Spleen (tissue), 11 donors: ENCODE data around the gene METTL4. TPM values are rescaled to one million over a fixed set of nuclear protein-coding genes. Genes with fewer than 3 reads are reported as not detected.

Experiments
- DNase-seq: peaks from one replicate; pipeline ENCODE4 v3.0.0-alpha.2; 2020
- H3K27ac ChIP-seq, 8 donors: fragments of 200-600 bp; sonication (generic) in 7 of 8; 1 replicate in 4 of 8; 2 replicates in 4 of 8; pipeline versions ENCODE4 v1.5.0 to v1.8.0; 2016 to 2021; ENCODE audit warnings: inconsistent platforms in 4 of 8, mild to moderate bottlenecking in 4 of 8, moderate library complexity in 1 of 8
- H3K27me3 ChIP-seq, 7 donors: fragments of 200-600 bp; sonication (generic) in 6 of 7; replicated peaks in 1 of 7; 1 replicate in 4 of 7; 2 replicates in 3 of 7; pipeline versions ENCODE4 v1.5.0 to v1.8.0; 2016 to 2021; ENCODE audit warnings: inconsistent platforms in 3 of 7, mild to moderate bottlenecking in 1 of 7
- H3K36me3 ChIP-seq, 6 donors: fragments of 200-600 bp; sonication (generic) in 5 of 6; 1 replicate in 4 of 6; 2 replicates in 2 of 6; pipeline versions ENCODE4 v1.5.0 to v1.8.0; 2016 to 2021; ENCODE audit warnings: inconsistent platforms in 2 of 6
- H3K4me1 ChIP-seq, 6 donors: fragments of 200-600 bp; sonication (generic) in 5 of 6; 1 replicate in 3 of 6; 2 replicates in 3 of 6; pipeline versions ENCODE4 v1.5.0 to v1.8.0; 2016 to 2021; ENCODE audit warnings: inconsistent platforms in 3 of 6
- H3K4me3 ChIP-seq, 8 donors: fragments of 200-600 bp; sonication (generic) in 7 of 8; 1 replicate in 4 of 8; 2 replicates in 4 of 8; pipeline versions ENCODE4 v1.5.0 to v1.8.0; 2016 to 2021; ENCODE audit warnings: inconsistent platforms in 4 of 8, mild to moderate bottlenecking in 4 of 8, moderate library complexity in 2 of 8
- H3K9me3 ChIP-seq, 8 donors: fragments of 200-600 bp; sonication (generic) in 7 of 8; 1 replicate in 4 of 8; 2 replicates in 4 of 8; pipeline versions ENCODE4 v1.5.0 to v1.8.0; 2016 to 2021; ENCODE audit warnings: inconsistent platforms in 4 of 8
- POLR2A ChIP-seq, 3 donors: fragments of 450-650 bp; IDR thresholded peaks; one replicate each; pipeline ENCODE4 v1.5.1; 2017; ENCODE audit warnings: antibody characterized with exemption in 3 of 3, mild to moderate bottlenecking in 1 of 3
- POLR2AphosphoS5 ChIP-seq, 3 donors: sonication (generic); formaldehyde crosslinking; IDR thresholded peaks; one replicate each; pipeline ENCODE4 v1.5.1; 2017; ENCODE audit warnings: antibody characterized with exemption in 3 of 3
- WGBS, 5 donors: extraction: QIAGEN DNeasy Blood & Tissue Kit in 3 of 5; methylation state at CpG; one replicate each; pipeline versions ENCODE4 v1.1.5 to v1.1.7; 2013 to 2018; 5-methylcytosine and 5-hydroxymethylcytosine counted together
- intact Hi-C: fragments of 100-400 bp; cut with DNase I; formaldehyde crosslinking; loops from one replicate; pipeline ENCODE4 v1.15.0; 2023; ENCODE audit warnings: low total_unique reads
- polyA plus RNA-seq, 3 donors: library from polyadenylated mRNA; stranded (reverse); fragments of 200-250 nt; gene quantifications; one replicate each; pipeline ENCODE4 v1.2.1, GENCODE V29; 2013
- total RNA-seq, 7 donors: library from RNA; depleted of rRNA in 3 of 7; stranded (reverse); fragments of >200 nt in 3 of 7; fragmentation: NEBNext Ultra II Directional in 4 of 7; extraction: Animal tissue kit (Norgen Biotek cat#: 25700) in 4 of 7; gene quantifications; one replicate each; pipeline versions ENCODE4 v1.1.0 to v1.2.1, GENCODE V29; 2016 to 2021
- TF ChIP-seq, protein P1 (sequence below), 11 experiments: fragments of 200-600 bp in 7 of 11; fragments of 450-650 bp in 4 of 11; sonication (generic) in 4 of 11; IDR thresholded peaks in 8 of 11; conservative IDR thresholded peaks in 3 of 11; 1 replicate in 7 of 11; 2 replicates in 4 of 11; pipeline versions ENCODE4 v1.4.0 to v1.8.0; 2016 to 2021; ENCODE audit warnings: antibody characterized with exemption in 11 of 11, inconsistent platforms in 4 of 11, mild to moderate bottlenecking in 1 of 11
- donor health status: healthy with polysubstance abuse.
- donor health status: DM: no; HTN: no; CAD: no; lungs with moderate emphysema.
- donor health status: DM: no; HTN: no; CAD: no.
- donor health status: Bipolar disorder and iron deficiency.
- donor health status: healthy.
- donor health status: DM: no; HTN: no; CAD: no.
- donor health status: DM: yes; HTN: yes; CAD: no.

The METTL4 gene
- total and polyA plus RNA-seq, 10 donors = 9.1 to 30.8 (median 14.9) TPM

GRCh38 chr18:2612996-2613395, 41.7 kb upstream of the METTL4 start:
- H3K36me3 ChIP-seq = peaks cover 0 to 25% (median 2%) of the 10 kb centered on the region in 6 donors
- intact Hi-C loops = no loop called here
- H3K27me3 ChIP-seq = no peaks in the 10 kb centered on the region
- WGBS, 5 donors = 94 to 100% (median 97%) methylated on average over 1 of the region's 1 CpG
- TF ChIP-seq, protein P1, sequence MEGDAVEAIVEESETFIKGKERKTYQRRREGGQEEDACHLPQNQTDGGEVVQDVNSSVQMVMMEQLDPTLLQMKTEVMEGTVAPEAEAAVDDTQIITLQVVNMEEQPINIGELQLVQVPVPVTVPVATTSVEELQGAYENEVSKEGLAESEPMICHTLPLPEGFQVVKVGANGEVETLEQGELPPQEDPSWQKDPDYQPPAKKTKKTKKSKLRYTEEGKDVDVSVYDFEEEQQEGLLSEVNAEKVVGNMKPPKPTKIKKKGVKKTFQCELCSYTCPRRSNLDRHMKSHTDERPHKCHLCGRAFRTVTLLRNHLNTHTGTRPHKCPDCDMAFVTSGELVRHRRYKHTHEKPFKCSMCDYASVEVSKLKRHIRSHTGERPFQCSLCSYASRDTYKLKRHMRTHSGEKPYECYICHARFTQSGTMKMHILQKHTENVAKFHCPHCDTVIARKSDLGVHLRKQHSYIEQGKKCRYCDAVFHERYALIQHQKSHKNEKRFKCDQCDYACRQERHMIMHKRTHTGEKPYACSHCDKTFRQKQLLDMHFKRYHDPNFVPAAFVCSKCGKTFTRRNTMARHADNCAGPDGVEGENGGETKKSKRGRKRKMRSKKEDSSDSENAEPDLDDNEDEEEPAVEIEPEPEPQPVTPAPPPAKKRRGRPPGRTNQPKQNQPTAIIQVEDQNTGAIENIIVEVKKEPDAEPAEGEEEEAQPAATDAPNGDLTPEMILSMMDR (IDR thresholded peaks at IDR 0.05 in 8 of 11, conservative IDR thresholded peaks at IDR 0.05 in 3 of 11) = no peak
- no peak for TF ChIP-seq POLR2AphosphoS5 (IDR thresholded peaks at IDR 0.05)
- TF ChIP-seq POLR2A (IDR thresholded peaks at IDR 0.05) = no peak
- H3K4me3 ChIP-seq = no peak overlapping the region
- no peak for DNase-seq
- peaks cover 0 to 9% (median 0%) of the 10 kb centered on the region in 6 donors for H3K4me1 ChIP-seq
- H3K27ac ChIP-seq = no peak overlapping the region
- peaks cover 0 to 9% (median 4%) of the 10 kb centered on the region in 8 donors for H3K9me3 ChIP-seq

GRCh38 chr18:2610549-2610948, 39.2 kb upstream of the METTL4 start:
- intact Hi-C loops = no loop called here
- peaks cover 0 to 24% (median 0%) of the 10 kb centered on the region in 6 donors for H3K36me3 ChIP-seq
- H3K4me3 ChIP-seq = no peak overlapping the region
- peaks cover 0 to 9% (median 4%) of the 10 kb centered on the region in 8 donors for H3K9me3 ChIP-seq
- DNase-seq = no peak
- peak overlapping the region in 4 of 8 donors; percentile 55 to 77 (median 60) for H3K27ac ChIP-seq
- peaks cover 5 to 29% (median 12%) of the 10 kb centered on the region in 6 donors for H3K4me1 ChIP-seq
- WGBS, 5 donors = 41 to 68% (median 59%) methylated on average over 5 of the region's 5 CpGs
- TF ChIP-seq, protein P1 (IDR thresholded peaks at IDR 0.05 in 8 of 11, conservative IDR thresholded peaks at IDR 0.05 in 3 of 11) = no peak
- TF ChIP-seq POLR2A (IDR thresholded peaks at IDR 0.05) (no peak), POLR2AphosphoS5 (IDR thresholded peaks at IDR 0.05) (no peak)
- no peaks in the 10 kb centered on the region for H3K27me3 ChIP-seq

DNA sequence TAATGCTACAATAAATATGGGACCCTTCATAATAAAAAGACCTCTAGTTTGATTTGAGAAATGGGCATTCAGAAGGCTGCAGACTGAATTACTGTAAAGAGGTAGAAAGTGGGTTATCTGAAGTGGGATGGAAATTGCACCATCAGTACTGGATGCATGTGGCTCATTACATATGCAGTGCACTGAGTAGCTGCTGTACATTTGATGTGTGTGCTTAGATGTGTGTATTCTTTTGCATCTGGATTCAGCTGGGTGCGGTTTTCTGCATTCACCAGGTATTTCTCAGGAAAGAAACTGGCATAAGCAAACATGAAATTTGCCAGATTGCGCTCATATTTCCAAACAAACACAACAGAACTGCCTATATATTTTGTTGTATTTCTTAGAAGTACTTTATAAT, 38.3 kb upstream of the METTL4 start:
- H3K27me3 ChIP-seq = no peaks in the 10 kb centered on the region
- intact Hi-C loops = no loop called here
- peaks cover 0 to 15% (median 0%) of the 10 kb centered on the region in 6 donors for H3K36me3 ChIP-seq
- H3K4me3 ChIP-seq = no peak overlapping the region
- TF ChIP-seq, protein P1 (IDR thresholded peaks at IDR 0.05 in 8 of 11, conservative IDR thresholded peaks at IDR 0.05 in 3 of 11) = no peak
- TF ChIP-seq POLR2A (IDR thresholded peaks at IDR 0.05) = no peak
- no peak for TF ChIP-seq POLR2AphosphoS5 (IDR thresholded peaks at IDR 0.05)
- no peak for DNase-seq
- peak overlapping the region in 1 of 8 donors; percentile 77 for H3K27ac ChIP-seq
- H3K4me1 ChIP-seq = peaks cover 5 to 37% (median 16%) of the 10 kb centered on the region in 6 donors
- WGBS, 5 donors = 94 to 100% (median 96%) methylated on average over 2 of the region's 2 CpGs
- peaks cover 0 to under 1% (median 0%) of the 10 kb centered on the region in 8 donors for H3K9me3 ChIP-seq

DNA sequence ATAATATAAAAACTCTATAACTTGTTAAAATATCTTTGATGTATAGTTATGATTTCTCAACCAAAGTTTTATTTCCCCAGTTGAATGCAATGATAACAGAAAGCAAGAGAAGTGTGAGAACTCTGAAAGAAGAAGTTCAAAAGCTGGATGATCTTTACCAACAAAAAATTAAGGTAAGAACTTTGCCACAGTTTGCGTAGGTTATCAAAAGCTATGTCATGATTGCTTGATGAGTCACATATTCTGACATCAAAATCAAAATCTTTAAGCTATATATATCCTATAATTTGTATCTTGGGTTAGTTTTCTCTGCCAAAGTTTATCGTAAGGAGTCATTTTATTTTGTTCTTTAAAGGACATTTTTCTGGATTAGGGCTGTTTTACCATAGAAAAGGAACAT, 35.0 kb upstream of the METTL4 start:
- 67 to 75% (median 68%) methylated on average over 2 of the region's 2 CpGs for WGBS, 5 donors
- Histone ChIP-seq H3K9me3 (no peaks in the 10 kb centered on the region), H3K27ac (peak overlapping the region; percentile 58 to 86 (median 80)), H3K36me3 (peaks cover 0 to 9% (median 0%) of the 10 kb centered on the region in 6 donors), H3K4me1 (peaks cover 5 to 40% (median 16%) of the 10 kb centered on the region in 6 donors), H3K4me3 (no peak overlapping the region), H3K27me3 (no peaks in the 10 kb centered on the region)
- DNase-seq = no peak
- TF ChIP-seq POLR2A (IDR thresholded peaks at IDR 0.05) (no peak), POLR2AphosphoS5 (IDR thresholded peaks at IDR 0.05) (no peak)
- TF ChIP-seq, protein P1 (IDR thresholded peaks at IDR 0.05 in 8 of 11, conservative IDR thresholded peaks at IDR 0.05 in 3 of 11) = no peak
- intact Hi-C loops = no loop called here
